CD4-positive, alpha-beta memory T cell (primary cell): Measurements from ENCODE around the gene INPP5A. TPM values are rescaled to one million over a fixed set of nuclear protein-coding genes. Genes with fewer than 3 reads are reported as not detected.

Source experiments
- CTCF ChIA-PET: fragments of 350-600 bp; sonication (Branson Sonifier 250); formaldehyde crosslinking; loops from one replicate; lab custom pipeline; 2021; ENCODE audit warnings: inconsistent platforms; ENCODE audit not compliant: partially characterized antibody; lab: Charles Lee
- POLR2A ChIA-PET: fragments of 350-600 bp; sonication (Branson Sonifier 250); formaldehyde crosslinking; loops from one replicate; lab custom pipeline; 2021; ENCODE audit not compliant: partially characterized antibody; lab: Charles Lee
- DNase-seq, 5 donors: peaks; one replicate each; pipeline versions ENCODE4 v3.0.0 to v3.0.0-alpha.2; 2020 to 2022; ENCODE audit warnings: mixed read lengths in 1 of 5
- H3K27ac ChIP-seq: one replicate; pipeline ENCODE4 v1.7.0; 2013; ENCODE audit warnings: low read depth, low read length
- H3K27me3 ChIP-seq: 2 replicates; pipeline ENCODE4 v1.7.0; 2013; ENCODE audit warnings: mild to moderate bottlenecking, low read length, moderate library complexity; ENCODE audit not compliant: insufficient read depth
- H3K36me3 ChIP-seq: 2 replicates; pipeline ENCODE4 v1.7.0; 2013; ENCODE audit warnings: mild to moderate bottlenecking, low read length, moderate library complexity; ENCODE audit not compliant: insufficient read depth
- H3K4me1 ChIP-seq: 2 replicates; pipeline ENCODE4 v1.7.0; 2013; ENCODE audit warnings: mild to moderate bottlenecking, low read length, moderate library complexity; ENCODE audit not compliant: insufficient read depth
- H3K4me3 ChIP-seq, 2 donors: one replicate each; pipeline ENCODE4 v1.7.0; 2013; ENCODE audit warnings: low read length in 2 of 2, mild to moderate bottlenecking in 1 of 2
- H3K9me3 ChIP-seq, 2 donors: one replicate each; pipeline ENCODE4 v1.7.0; 2013; ENCODE audit warnings: low read length in 2 of 2, control low read depth in 1 of 2; ENCODE audit not compliant: control insufficient read depth in 1 of 2
- H3K27ac Mint-ChIP-seq, 7 donors: one replicate each; pipeline ENCODE4 v1.8.0; 2020 to 2021; ENCODE audit warnings: mixed read lengths in 7 of 7, mild to moderate bottlenecking in 6 of 7, inconsistent platforms in 3 of 7, moderate library complexity in 3 of 7
- H3K27me3 Mint-ChIP-seq, 2 donors: one replicate each; pipeline ENCODE4 v1.8.0; 2020 to 2021; ENCODE audit warnings: mixed read lengths in 2 of 2
- H3K36me3 Mint-ChIP-seq, 2 donors: one replicate each; pipeline ENCODE4 v1.8.0; 2020 to 2021; ENCODE audit warnings: mixed read lengths in 2 of 2, inconsistent platforms in 1 of 2, mild to moderate bottlenecking in 1 of 2
- H3K4me1 Mint-ChIP-seq, 4 donors: one replicate each; pipeline ENCODE4 v1.8.0; 2020 to 2021; ENCODE audit warnings: mixed read lengths in 4 of 4, mild to moderate bottlenecking in 1 of 4
- H3K4me3 Mint-ChIP-seq, 8 donors: one replicate each; pipeline ENCODE4 v1.8.0; 2020 to 2021; ENCODE audit warnings: mixed read lengths in 8 of 8, mild to moderate bottlenecking in 7 of 8, moderate library complexity in 6 of 8, inconsistent platforms in 3 of 8
- H3K9me3 Mint-ChIP-seq, 8 donors: one replicate each; pipeline ENCODE4 v1.8.0; 2020 to 2021; ENCODE audit warnings: mixed read lengths in 8 of 8, mild to moderate bottlenecking in 5 of 8, inconsistent platforms in 3 of 8, moderate library complexity in 1 of 8
- intact Hi-C: fragments of 100-400 bp; cut with micrococcal nuclease; formaldehyde crosslinking; loops from one replicate; pipeline ENCODE4 v1.15.1; 2023
- polyA plus RNA-seq, 2 donors: library from polyadenylated mRNA; unstranded; fragments of 300-500 nt; fragmentation: Illumina TruSeq; gene quantifications; one replicate each; pipeline ENCODE4 v1.2.3, GENCODE V29; 2021
- total RNA-seq, 2 experiments: library from RNA; stranded (reverse); gene quantifications; one replicate each; pipeline ENCODE4 v1.2.3, GENCODE V29; 2021

Gene INPP5A
- total and polyA plus RNA-seq, 4 experiments from 2014 or later, result 0.61 to 19.3 (median 10.8) TPM

GRCh38 chr10:132714986-132715775, 177.6 kb downstream of the INPP5A start:
- H3K4me1 ChIP-seq, result no peaks in the 10 kb centered on the region
- CTCF ChIA-PET, result no interaction called here
- DNase-seq, result no peak

GRCh38 chr10:132715776-132716680, 178.4 kb downstream of the INPP5A start:
- no peak overlapping the region for H3K27ac ChIP-seq
- CTCF ChIA-PET, result no interaction called here
- Mint-ChIP-seq H3K4me3 (peak overlapping the region in 1 of 8 donors; percentile 57), H3K36me3 (peaks cover 20 to 23% of the 10 kb centered on the region in 2 donors), H3K27me3 (no peaks in the 10 kb centered on the region), H3K4me1 (peaks cover 0 to 8% (median 3%) of the 10 kb centered on the region in 4 donors), H3K27ac (no peak overlapping the region), H3K9me3 (peaks cover 0 to 2% (median 0%) of the 10 kb centered on the region in 8 donors)
- H3K4me3 ChIP-seq, result no peak overlapping the region
- no peaks in the 10 kb centered on the region for H3K4me1 ChIP-seq
- POLR2A ChIA-PET, result no interaction called here
- H3K36me3 ChIP-seq, result no peaks in the 10 kb centered on the region
- no peaks in the 10 kb centered on the region for H3K9me3 ChIP-seq
- no peak for DNase-seq
- intact Hi-C loops, result no loop called here
- no peaks in the 10 kb centered on the region for H3K27me3 ChIP-seq

More at GRCh38 chr10:132714986-132715775, 177.6 kb downstream of the INPP5A start:
- intact Hi-C loops, result no loop called here
- no peak overlapping the region for H3K27ac Mint-ChIP-seq
- no peaks in the 10 kb centered on the region for H3K27me3 ChIP-seq
- H3K9me3 Mint-ChIP-seq, result peaks cover 0 to 2% (median 0%) of the 10 kb centered on the region in 8 donors
- H3K4me1 Mint-ChIP-seq, result peaks cover 0 to 10% (median 3%) of the 10 kb centered on the region in 4 donors
- H3K36me3 Mint-ChIP-seq, result peaks cover 23 to 30% of the 10 kb centered on the region in 2 donors
- H3K4me3 Mint-ChIP-seq, result no peak overlapping the region
- POLR2A ChIA-PET, result no interaction called here
- H3K27me3 Mint-ChIP-seq, result no peaks in the 10 kb centered on the region
- H3K9me3 ChIP-seq, result no peaks in the 10 kb centered on the region
- no peak overlapping the region for H3K27ac ChIP-seq
- H3K36me3 ChIP-seq, result no peaks in the 10 kb centered on the region
- no peak overlapping the region for H3K4me3 ChIP-seq

- H3K36me3 ChIP-seq, result no peaks in the 10 kb centered on the region
- peaks cover 0 to 8% (median 3%) of the 10 kb centered on the region in 4 donors for H3K4me1 Mint-ChIP-seq
- no peak for DNase-seq
- peak overlapping the region in 1 of 8 donors; percentile 57 for H3K4me3 Mint-ChIP-seq
- intact Hi-C loops, result no loop called here
- no peaks in the 10 kb centered on the region for H3K27me3 ChIP-seq
- POLR2A ChIA-PET, result no interaction called here
- no peak overlapping the region for H3K4me3 ChIP-seq
- H3K4me1 ChIP-seq, result no peaks in the 10 kb centered on the region
- no peaks in the 10 kb centered on the region for H3K27me3 Mint-ChIP-seq
- no peaks in the 10 kb centered on the region for H3K9me3 ChIP-seq
- no peak overlapping the region for H3K27ac Mint-ChIP-seq
- peaks cover 0 to 2% (median 0%) of the 10 kb centered on the region in 8 donors for H3K9me3 Mint-ChIP-seq
- CTCF ChIA-PET, result no interaction called here
- H3K36me3 Mint-ChIP-seq, result peaks cover 20 to 22% of the 10 kb centered on the region in 2 donors
- no peak overlapping the region for H3K27ac ChIP-seq
These were observed 179.3 kb downstream of the INPP5A start for GRCh38 chr10:132716691-132717490.

GRCh38 chr10:132721725-132722124, 184.1 kb downstream of the INPP5A start:
- H3K27me3 ChIP-seq, result no peaks in the 10 kb centered on the region
- intact Hi-C loops, result no loop called here
- POLR2A ChIA-PET, result no interaction called here
- no peak overlapping the region for H3K4me3 ChIP-seq
- no peaks in the 10 kb centered on the region for H3K4me1 ChIP-seq
- no peak for DNase-seq
- CTCF ChIA-PET, result no interaction called here
- Mint-ChIP-seq H3K4me1 (no peaks in the 10 kb centered on the region), H3K36me3 (peaks cover 21 to 23% of the 10 kb centered on the region in 2 donors), H3K4me3 (no peak overlapping the region), H3K9me3 (peaks cover 0 to 3% (median 0%) of the 10 kb centered on the region in 8 donors), H3K27me3 (no peaks in the 10 kb centered on the region), H3K27ac (peak overlapping the region in 1 of 7 donors; percentile 82)
- no peaks in the 10 kb centered on the region for H3K9me3 ChIP-seq
- H3K36me3 ChIP-seq, result no peaks in the 10 kb centered on the region
- no peak overlapping the region for H3K27ac ChIP-seq

GRCh38 chr10:132722394-132723329, 185.1 kb downstream of the INPP5A start:
- H3K4me1 ChIP-seq, result no peaks in the 10 kb centered on the region
- CTCF ChIA-PET, result no interaction called here
- no peak overlapping the region for H3K4me3 Mint-ChIP-seq

GRCh38 chr10:132723330-132723970, 185.9 kb downstream of the INPP5A start:
- Mint-ChIP-seq H3K4me1 (no peaks in the 10 kb centered on the region), H3K9me3 (peaks cover 0 to 2% (median 0%) of the 10 kb centered on the region in 8 donors), H3K27me3 (no peaks in the 10 kb centered on the region), H3K36me3 (peaks cover 21 to 34% of the 10 kb centered on the region in 2 donors), H3K4me3 (no peak overlapping the region), H3K27ac (no peak overlapping the region)
- H3K4me3 ChIP-seq, result no peak overlapping the region
- ChIA-PET CTCF (no interaction called here), POLR2A (no interaction called here)
- intact Hi-C loops, result no loop called here
- no peaks in the 10 kb centered on the region for H3K27me3 ChIP-seq
- no peaks in the 10 kb centered on the region for H3K36me3 ChIP-seq
- no peak overlapping the region for H3K27ac ChIP-seq
- DNase-seq, result no peak
- H3K4me1 ChIP-seq, result no peaks in the 10 kb centered on the region
- H3K9me3 ChIP-seq, result no peaks in the 10 kb centered on the region

More at GRCh38 chr10:132722394-132723329, 185.1 kb downstream of the INPP5A start:
- Histone ChIP-seq H3K4me3 (no peak overlapping the region), H3K9me3 (no peaks in the 10 kb centered on the region), H3K36me3 (no peaks in the 10 kb centered on the region), H3K27ac (no peak overlapping the region), H3K27me3 (no peaks in the 10 kb centered on the region)
- intact Hi-C loops, result no loop called here
- no peak for DNase-seq
- no peaks in the 10 kb centered on the region for H3K27me3 Mint-ChIP-seq
- POLR2A ChIA-PET, result no interaction called here
- H3K36me3 Mint-ChIP-seq, result peaks cover 21 to 30% of the 10 kb centered on the region in 2 donors
- H3K27ac Mint-ChIP-seq, result no peak overlapping the region
- H3K4me1 Mint-ChIP-seq, result no peaks in the 10 kb centered on the region
- peaks cover 0 to 3% (median 0%) of the 10 kb centered on the region in 8 donors for H3K9me3 Mint-ChIP-seq
